ENCODE data around the gene MAEA.

The MAEA gene

GRCh38 chr4:1353186-1354055 lies 63.7 kb downstream of the MAEA start:
- no peak for DNase-seq (ENCODE audit: low spot score)

- no peak for DNase-seq (ENCODE audit: low spot score)
These were observed 64.7 kb downstream of the MAEA start for GRCh38 chr4:1354136-1354982.

DNA sequence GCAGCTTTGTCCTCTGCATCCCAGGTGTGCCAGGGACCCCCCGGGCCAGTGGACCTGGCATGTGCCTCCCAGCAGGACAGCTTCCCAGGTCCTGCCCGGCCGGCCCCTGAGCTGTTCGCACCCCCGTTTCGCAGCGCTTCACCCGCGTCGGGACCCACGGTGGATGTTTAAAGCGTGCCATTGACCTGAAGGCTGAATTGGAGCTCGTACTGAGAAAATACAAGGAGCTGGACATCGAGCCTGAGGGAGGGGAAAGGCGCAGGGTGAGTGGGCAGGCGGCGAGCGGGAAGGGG lies 65.2 kb downstream of the MAEA start:
- DNase-seq (ENCODE audit: low spot score): no peak

GRCh38 chr4:1355378-1355777 lies 65.7 kb downstream of the MAEA start:
- no peak for DNase-seq (ENCODE audit: low spot score)

DNA sequence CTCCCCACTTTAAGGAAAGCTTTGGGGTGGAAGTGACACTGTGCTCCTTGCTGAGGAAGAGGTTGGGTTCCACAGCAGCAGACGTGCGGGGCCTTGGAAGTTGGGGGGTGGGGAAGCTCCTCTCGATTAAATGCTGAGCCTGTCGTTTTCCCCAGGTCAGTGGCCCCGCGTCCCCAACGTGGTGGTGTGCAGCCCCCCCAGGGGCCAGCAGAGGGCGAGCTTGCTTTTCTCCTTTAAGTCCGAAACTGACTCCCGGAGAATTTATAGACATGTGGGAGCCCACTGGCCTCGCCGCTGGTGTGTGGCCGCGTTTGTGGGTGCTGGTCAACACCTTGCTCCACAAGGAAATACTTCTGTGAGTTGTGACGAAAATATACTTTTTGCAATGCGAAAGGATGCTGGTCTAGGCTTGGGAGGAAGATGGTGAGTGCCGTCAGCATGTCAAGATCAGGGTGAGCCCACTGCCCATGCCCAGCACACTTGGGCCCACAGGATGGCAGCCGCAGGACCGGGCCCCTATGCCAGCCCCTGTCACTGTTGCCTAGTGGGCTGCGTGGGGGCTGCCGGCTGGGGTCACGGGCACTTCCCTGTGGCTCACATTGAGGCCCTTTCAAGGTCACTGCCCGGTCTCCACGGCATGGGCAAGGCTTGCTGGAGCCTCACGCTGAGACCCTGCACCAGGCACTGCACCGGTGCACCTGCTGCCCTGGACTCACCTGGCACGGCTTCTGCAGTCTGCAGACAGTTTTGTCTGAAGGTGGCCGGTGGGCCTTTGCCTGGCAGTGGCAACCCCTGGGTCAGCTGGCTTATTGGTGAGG lies 66.7 kb downstream of the MAEA start:
- DNase-seq (ENCODE audit: low spot score): peak; percentile 84

DNA sequence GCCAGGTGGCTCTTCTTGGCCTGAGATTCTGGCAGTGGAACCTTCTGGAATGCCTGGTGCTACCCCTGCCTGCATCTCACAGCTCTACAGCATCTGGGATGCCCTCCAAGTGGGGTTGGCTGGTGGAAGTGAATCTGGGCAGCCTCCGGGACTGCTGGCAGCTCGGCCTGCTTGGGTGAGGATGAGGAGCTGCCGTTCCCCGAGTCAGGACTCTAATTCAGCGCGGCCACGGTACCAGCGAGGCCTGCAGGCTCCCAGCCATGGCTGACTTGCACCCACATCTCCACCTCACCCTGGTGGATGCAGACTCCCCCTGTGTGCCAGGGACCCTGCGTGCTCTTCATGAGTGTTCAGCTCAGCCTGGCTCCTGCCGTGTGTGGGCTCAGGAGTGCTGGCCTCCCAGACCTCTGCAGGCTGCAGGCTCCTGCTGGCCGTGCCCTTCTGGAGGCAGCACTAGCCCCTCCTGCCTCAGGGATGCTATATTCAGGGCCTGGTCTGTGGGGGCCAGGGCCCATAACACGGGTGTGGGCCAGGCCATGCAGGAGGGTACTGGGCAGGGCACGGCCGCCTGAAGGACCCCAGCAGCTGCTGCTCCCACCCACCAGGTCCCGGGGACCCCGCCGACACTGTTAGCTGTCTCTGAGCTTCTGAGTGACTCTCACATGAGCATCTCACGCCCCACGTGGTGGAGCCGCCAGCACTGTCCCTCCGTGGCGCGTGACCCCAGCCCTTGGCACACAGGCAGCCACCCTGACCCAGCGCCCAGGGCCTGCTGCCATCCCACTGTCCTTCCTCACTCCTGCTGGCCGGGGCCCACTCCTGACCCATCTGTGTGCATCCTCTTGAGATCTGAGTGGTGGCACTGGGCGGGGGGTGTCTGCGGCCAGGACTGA lies 67.9 kb downstream of the MAEA start:
- no peak for DNase-seq (ENCODE audit: low spot score)

GRCh38 chr4:1358421-1359143 lies 68.9 kb downstream of the MAEA start:
- DNase-seq (ENCODE audit: low spot score): no peak

DNA sequence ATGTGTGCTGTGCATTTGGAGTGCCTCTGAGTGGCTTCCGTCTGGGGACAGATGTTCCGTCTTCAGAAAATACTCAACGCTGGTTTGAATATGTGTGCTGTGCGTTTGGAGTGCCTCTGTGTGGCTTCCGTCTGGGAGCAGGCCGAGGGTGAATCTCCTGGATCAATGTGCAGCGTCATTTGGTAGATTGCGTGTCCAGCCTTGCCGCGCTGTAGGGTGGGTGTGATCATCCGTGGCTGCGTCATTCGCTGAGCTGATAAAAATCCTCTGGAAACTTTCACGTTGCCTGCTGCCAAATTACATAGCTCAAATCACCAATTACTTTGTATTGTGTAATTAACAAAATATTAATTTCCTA lies 69.4 kb downstream of the MAEA start:
- DNase-seq (ENCODE audit: low spot score): no peak

GRCh38 chr4:1359976-1360375 lies 70.3 kb downstream of the MAEA start:
- no peak for DNase-seq (ENCODE audit: low spot score)

DNA sequence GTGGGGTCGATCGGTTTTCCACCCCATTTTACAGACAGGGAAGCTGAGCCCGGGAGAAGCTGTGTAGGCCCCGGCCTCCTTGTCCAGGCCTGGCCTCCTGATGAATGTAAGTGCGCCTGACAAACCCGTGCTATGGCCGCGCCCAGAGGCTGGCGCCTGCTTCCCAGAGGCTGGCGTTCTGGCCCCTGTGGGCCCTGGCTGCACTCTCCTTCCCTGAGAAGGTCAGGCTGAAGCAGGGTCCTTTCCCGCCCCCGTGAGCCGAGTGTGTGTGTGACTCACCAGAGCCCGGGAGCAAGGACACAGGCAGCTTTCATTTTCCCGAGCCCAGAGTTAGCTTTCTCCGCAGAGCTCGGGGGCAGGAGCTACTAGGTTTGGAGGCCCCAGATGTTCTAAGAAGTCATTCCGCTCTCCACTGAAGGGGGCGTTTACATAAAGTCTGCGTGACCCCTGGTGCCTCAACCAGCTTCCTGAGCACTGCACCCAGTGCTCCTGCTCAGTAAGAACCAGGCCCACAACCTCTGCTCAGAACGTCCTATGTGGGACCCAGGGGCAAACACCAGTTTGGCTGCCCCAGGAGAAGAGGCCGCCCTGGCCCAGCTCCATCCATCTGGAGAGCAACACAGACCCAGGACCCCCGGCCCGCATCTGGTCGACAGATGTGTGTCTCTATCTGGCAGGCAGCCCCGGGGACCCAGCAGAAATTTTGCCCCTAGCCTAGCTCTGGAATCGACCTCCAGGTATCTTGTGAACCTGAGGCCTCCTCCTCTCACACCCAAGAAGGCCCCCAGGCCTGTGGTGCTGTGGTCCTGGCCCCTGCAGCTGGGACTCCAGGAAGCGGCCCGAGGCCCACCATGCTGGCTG lies 71.0 kb downstream of the MAEA start:
- peak; percentile 58 for DNase-seq (ENCODE audit: low spot score)

DNA sequence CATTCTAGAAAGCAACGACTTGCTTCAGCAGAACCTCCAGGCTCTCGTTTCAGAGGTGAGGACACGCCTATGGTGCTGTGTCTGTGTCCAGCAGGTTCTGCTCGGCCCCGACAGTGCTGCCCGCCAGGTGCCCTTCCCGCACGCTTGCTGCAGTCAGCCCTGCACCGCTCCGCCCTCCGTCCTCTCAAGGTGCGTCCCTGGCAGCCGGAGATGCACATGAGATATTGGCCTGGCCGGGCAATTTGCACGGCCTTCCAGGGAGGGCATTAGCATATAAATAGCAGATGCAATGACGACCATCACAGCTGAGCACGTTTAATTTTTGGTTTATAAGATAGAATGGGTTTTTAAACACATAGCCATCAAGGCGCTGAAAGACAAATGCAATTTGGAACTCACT lies 71.7 kb downstream of the MAEA start:
- DNase-seq (ENCODE audit: low spot score): no peak

- DNase-seq (ENCODE audit: low spot score): no peak
These were observed 72.4 kb downstream of the MAEA start for GRCh38 chr4:1362046-1362445.

DNA sequence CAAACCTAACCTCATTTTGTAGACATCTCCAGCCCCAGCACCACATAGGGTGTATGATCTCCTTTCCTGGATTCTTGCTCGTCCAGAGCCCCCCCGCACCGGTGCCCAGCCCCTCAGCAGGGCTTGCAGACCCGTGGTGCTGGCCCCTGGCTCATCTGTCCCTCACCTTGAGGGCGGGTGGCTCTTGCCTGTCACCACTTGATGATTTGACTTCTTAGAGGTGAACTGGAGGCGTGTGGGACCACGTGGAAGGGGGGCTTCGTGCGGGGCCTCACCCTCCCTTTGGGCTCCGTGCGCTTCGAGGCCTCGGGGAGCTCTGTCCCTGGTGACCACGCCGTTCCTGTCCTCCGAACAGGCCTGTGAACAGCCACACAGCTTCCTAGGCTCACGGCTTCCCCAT lies 72.8 kb downstream of the MAEA start:
- no peak for DNase-seq (ENCODE audit: low spot score)

- no peak for DNase-seq (ENCODE audit: low spot score)
These were observed 73.8 kb downstream of the MAEA start for GRCh38 chr4:1363513-1363912.

GRCh38 chr4:1364217-1364616 lies 74.5 kb downstream of the MAEA start:
- DNase-seq (ENCODE audit: low spot score): no peak

- DNase-seq (ENCODE audit: low spot score): no peak
These were observed 75.1 kb downstream of the MAEA start for GRCh38 chr4:1364748-1365147.

DNA sequence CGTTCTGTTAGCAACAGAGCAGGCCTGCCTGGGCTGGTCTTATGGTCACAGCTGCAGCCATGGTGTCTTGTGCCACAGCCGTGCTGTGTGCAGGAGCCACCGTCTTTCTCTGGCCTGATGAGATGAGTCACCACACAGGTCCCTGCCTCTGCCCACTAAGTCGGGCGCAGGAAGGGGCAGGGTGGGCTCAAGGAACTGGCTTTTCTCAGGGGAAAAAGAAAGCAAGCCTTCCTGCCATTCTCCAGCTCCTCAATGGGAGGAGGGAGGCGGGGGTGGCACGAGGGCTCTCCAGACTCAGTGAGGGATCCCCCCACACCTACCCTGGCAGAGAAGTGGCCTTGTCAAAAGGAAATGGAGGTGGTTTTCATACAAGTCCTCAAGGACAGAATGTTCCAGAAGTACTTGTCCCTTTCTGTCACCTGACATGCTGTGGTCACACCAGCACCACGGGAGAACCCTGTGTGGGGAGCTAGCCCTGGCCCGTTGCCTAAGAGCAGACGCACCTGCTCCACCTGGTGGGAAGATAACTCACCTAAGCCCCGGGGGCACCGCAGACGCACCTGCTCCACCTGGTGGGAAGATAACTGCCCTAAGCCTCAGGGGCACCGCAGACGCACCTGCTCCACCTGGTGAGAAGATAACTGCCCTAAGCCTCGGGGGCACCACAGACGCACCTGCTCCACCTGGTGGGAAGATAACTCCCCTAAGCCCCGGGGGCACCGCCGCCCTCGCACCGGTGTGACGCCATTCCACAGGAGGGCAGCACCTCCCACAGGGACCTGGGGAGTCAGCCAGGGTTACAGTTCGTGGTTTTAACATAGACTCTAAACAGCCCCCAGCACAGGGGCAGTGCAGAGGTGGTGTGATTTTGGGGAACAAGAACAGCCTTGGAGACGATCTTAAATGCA lies 75.8 kb downstream of the MAEA start:
- DNase-seq (ENCODE audit: low spot score): no peak

- DNase-seq (ENCODE audit: low spot score): no peak
These were observed 76.9 kb downstream of the MAEA start for GRCh38 chr4:1366371-1367229.

All from AG08396 (cell line).